Measurements from ENCODE around the gene EHD3.

The EHD3 gene

GRCh38 chr2:31237348-31238017 is 3.5 kb downstream of the EHD3 start:
- DNase-seq: no peak

GRCh38 chr2:31238126-31238905 is 4.4 kb downstream of the EHD3 start:
- no peak for DNase-seq

GRCh38 chr2:31238906-31239592 is 5.1 kb downstream of the EHD3 start:
- no peak for DNase-seq

GRCh38 chr2:31239593-31240177 is 5.7 kb downstream of the EHD3 start:
- no peak for DNase-seq

GRCh38 chr2:31240381-31241365 is 6.7 kb downstream of the EHD3 start:
- no peak for DNase-seq

GRCh38 chr2:31241625-31242270 is 7.8 kb downstream of the EHD3 start:
- DNase-seq: no peak

- no peak for DNase-seq
These were observed 9.1 kb downstream of the EHD3 start for GRCh38 chr2:31243053-31243452.

- no peak for DNase-seq
These were observed 10.1 kb downstream of the EHD3 start for GRCh38 chr2:31244101-31244500.

- DNase-seq: no peak
These were observed 12.4 kb downstream of the EHD3 start for GRCh38 chr2:31246184-31246852.

- no peak for DNase-seq
These were observed 13.8 kb downstream of the EHD3 start for GRCh38 chr2:31247711-31248110.

- DNase-seq: no peak
These were observed 14.2 kb downstream of the EHD3 start for GRCh38 chr2:31248139-31248538.

GRCh38 chr2:31249009-31249690 is 15.2 kb downstream of the EHD3 start:
- DNase-seq: no peak

GRCh38 chr2:31251018-31251417 is 17.1 kb downstream of the EHD3 start:
- DNase-seq: no peak

- no peak for DNase-seq
These were observed 17.9 kb downstream of the EHD3 start for GRCh38 chr2:31251851-31252250.

GRCh38 chr2:31253356-31254131 is 19.6 kb downstream of the EHD3 start:
- DNase-seq: no peak

GRCh38 chr2:31254237-31255203 is 20.6 kb downstream of the EHD3 start:
- DNase-seq: no peak

GRCh38 chr2:31255911-31256571 is 22.1 kb downstream of the EHD3 start:
- DNase-seq: no peak
